GM21717 (cell line): Measurements from ENCODE around the gene TRPM6.

ENCODE experiments used
- ATAC-seq: cut with Tn5 transposase; IDR thresholded peaks from one replicate; pipeline ENCODE4 v1.9.1; 2021; ENCODE audit warnings: mild to moderate bottlenecking, moderate library complexity; ENCODE audit not compliant: unreplicated experiment

TRPM6 gene

DNA sequence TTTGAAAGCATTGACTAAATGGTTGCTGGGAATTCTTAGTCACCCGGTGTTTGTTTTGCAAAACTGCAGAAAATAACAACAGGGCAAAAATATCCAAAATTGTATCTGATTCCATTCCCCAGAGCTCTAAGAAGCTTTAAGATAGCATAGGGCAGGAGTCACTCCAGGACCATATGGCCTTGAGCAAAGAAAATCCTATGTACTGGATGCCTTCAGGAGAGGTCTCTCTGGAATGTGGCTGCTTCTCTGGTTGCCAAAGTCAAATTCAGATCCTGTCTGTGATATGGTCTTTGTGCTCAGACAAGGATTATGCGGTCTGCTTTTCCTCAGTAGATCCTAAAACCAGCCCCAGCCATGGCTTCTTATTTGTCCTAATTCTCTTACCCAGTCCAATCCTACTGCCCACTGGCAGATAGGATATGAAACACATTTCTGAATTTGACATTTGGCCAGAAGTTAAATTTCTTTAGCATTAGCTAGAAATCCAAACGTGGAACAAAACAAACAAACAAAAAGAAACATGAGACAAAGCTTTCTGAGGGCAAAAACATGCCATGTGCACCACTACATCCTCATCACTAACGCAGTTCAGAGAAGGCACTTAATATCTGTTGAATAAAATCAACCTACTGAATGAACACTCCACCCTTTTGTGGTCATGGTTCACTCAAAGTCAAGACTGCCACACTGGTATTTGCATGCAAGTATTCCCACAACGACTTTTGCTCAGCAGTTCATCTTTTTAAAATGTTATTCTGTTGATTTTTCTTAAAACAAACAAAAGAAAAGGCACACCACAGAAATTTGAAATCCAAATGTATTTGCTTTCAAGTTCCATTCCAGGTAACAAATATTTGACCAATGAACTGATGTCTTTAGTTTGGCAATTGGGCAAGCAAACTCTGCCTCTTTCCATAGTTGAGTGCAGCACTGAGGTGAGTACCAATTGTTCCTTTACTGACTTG is 165.7 kb downstream of the TRPM6 start:
- no peak for ATAC-seq

DNA sequence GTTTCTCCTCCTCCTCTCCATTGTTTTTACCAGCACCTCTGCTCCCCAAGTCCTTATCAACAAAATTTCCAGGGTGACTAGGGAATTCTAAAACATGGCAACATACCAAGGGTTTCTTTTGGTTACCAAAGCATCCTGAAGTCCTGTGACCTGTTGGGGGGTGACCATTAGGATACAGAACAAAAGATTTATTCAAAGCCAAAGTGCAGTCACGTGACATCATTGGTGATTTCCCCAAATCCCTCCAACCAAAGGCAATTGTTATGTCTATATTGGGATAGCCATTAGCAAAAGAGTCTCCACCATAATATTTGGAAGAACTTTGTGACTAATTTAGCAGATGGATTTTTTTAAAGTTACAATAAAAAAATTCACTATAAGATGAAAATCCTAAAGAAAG is 168.4 kb downstream of the TRPM6 start:
- no peak for ATAC-seq

DNA sequence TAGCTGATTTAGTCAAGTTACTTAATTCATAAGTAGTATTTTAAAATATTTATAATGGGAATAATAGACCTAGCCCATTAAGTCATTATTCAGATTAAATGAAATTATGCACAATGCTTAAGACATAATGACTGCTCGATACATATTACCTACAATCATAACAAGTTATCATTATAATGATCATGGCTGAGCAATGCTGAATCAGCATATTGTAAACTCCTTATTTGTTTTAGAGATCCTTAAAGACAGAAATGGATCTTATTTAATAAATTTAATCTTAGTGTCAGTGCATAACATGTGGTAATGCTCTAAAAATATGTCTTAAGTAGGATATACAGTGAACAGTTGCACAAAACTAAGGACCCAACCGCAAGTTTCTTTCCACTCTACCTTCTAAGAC is 169.0 kb downstream of the TRPM6 start:
- no peak for ATAC-seq

DNA sequence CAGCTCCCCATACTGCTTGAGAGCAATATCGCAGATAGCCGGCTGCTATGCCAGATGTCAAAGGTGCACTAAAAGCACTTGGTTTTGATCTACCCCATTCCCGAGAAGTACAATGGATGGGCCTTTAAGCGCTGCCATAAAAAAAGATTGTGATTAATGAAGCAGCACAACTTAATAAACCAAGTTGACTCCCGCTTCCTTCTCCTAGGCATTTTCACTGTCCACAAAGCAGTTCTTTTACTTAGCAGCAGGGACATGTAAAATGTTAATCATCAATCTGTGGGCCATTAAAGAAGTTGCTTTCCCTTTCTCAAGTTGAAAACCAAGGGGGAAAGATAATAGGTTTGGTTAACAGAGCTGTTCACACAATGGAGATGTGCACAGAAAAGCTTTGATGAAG is 176.4 kb downstream of the TRPM6 start:
- ATAC-seq: no peak

DNA sequence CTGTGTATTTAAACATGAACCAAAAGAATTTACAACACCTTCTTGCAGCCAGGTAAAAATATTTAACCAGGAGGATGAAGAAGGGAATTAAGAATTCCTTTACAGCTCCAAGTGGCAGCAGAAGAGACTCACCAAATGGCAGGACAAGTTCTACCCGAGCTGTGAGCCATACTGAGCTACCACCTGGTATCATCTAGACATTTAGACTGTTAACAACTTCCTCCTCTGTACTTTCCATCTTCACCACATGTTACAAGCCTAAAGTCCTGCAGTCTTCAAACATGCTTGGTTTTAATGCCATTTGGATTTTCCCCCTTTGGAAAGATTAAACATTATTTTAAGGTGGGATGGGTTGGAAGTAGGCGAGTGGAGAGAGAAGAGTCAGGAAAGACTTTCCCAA is 190.2 kb downstream of the TRPM6 start:
- ATAC-seq: no peak

DNA sequence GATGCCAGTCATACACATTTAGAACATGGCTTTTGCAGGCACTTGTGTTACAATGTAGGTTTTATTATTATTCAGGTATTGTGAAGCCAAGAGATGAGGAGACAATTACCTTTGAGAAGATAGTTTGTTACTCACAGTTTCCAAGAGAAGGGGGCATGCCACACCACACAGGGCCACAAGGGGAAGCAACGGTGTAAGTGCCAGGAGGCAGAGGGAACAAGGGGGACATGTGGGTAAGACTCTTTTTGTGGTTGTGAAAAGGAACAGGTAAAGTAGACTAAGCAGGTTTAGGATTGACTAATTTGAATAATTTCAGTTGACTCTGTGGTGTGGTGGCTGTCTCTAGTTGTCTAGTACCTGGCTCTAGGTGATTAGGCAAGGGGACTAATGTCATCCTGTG is 191.2 kb downstream of the TRPM6 start:
- no peak for ATAC-seq

DNA sequence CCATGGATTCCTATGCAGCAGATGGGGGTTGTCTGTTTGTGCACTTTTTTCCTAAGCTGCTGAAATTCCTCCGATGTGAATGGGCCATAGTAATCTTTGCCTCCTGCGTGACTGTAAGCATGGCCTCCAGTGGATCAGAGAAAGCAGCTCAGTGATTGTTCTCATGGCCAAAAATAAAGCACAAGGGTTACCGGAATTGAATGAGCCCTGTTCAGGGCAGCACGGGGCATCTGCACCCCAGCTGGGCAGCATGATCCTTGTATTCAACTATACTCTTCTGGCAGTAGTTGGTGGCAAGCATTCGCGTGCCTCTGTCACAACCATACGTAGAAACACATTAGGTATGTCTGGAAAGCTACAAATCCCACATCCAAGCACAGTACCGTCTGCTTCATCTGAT is 196.7 kb downstream of the TRPM6 start:
- no peak for ATAC-seq

DNA sequence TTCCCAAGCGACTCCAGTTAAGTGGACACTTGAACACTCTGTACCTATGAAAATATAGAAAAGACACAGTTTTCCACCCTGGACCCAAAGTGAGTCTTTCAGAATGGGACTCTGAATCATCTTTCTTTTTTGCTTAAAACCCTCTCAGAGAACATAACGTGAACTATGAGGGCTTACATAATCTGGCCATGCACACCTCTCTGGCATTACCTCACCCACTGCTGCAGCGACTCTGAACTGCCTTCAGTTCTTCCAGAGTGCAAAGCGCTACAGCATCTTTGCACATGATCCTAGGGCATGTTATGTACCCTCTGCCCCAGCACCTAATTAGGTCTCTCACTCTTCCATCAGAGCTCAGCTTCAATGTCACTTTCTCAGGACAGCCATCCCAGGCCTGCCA is 204.4 kb downstream of the TRPM6 start:
- ATAC-seq: no peak

DNA sequence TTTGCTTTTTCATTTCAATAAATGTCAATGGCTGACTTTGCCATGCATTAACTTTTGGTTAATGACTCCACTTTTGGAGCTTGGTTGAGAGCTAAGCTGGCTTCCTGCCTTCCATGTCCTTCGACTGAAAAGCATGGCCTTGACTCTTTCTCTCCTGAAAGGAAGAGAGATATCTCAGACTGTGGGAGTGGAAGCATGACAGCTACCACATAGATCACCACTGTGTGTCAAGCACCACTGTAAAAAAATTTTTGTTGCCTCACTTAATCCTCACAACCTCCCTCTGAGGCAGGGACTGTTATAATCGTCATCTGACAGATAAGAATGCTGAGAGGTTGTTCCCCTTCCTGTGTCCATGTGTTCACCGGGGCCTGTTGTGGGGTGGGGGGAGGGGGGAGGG is 205.8 kb downstream of the TRPM6 start:
- no peak for ATAC-seq

DNA sequence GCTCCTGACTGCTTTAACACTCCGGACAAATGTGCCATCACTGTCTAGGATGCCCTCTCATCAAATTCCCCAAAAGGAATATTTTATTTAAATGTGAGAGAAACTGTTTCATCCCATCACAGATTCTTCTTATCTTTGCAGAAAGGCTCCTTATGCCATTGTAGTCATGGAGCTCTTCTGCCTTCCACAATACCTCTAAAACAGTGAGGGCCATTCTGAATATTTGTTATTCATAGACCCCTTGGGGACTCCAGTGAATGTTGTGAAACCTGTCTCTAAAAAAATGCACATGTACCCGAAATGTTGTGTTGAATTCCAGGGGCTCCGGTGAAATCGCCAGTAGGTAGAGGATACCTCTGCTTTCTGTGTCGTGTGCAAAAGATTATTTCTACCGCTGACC is 213.6 kb downstream of the TRPM6 start:
- no peak for ATAC-seq
